GM18508 (cell line): ENCODE data around the gene CD300C.
"Not testable (repeated sequence)": the region's sequence is repeated elsewhere in the genome, so short reads cannot be mapped to it uniquely, and the experiment has no call there.

Experiments
- ATAC-seq: cut with Tn5 transposase; IDR thresholded peaks from one replicate; pipeline ENCODE4 v1.9.1; 2021; ENCODE audit warnings: moderate number of reproducible peaks; ENCODE audit not compliant: insufficient read depth, unreplicated experiment

The CD300C gene

GRCh38 chr17:74545843-74546230 is at the start of gene CD300C:
Gene CD300C (minus strand): TSS chr17:74546115. CDS start chr17:74545782, 333 bp downstream.
- ATAC-seq: no peak

GRCh38 chr17:74595037-74595750 is 49.3 kb upstream of the CD300C start:
- no peak for ATAC-seq

GRCh38 chr17:74592087-74592990 is 46.4 kb upstream of the CD300C start, which contains the start of gene CD300LD:
Gene CD300LD (minus strand): TSS chr17:74592283. CDS start chr17:74592202, 81 bp downstream.
- no peak for ATAC-seq

- no peak for ATAC-seq
Measured at GRCh38 chr17:74591503-74591902, 45.6 kb upstream of the CD300C start.

GRCh38 chr17:74585711-74586110 is 39.8 kb upstream of the CD300C start:
- no peak for ATAC-seq

GRCh38 chr17:74584292-74585060 is 38.6 kb upstream of the CD300C start:
- ATAC-seq: no peak

- no peak for ATAC-seq
Measured at GRCh38 chr17:74582633-74583032, 36.7 kb upstream of the CD300C start.

GRCh38 chr17:74579900-74580299 is 34.0 kb upstream of the CD300C start:
- ATAC-seq: no peak

GRCh38 chr17:74578979-74579378 is 33.1 kb upstream of the CD300C start:
- ATAC-seq: no peak

- ATAC-seq: no peak
Measured at GRCh38 chr17:74574489-74575142, 28.7 kb upstream of the CD300C start.

- not testable (repeated sequence) for ATAC-seq
Measured at GRCh38 chr17:74573635-74574034, 27.7 kb upstream of the CD300C start.

GRCh38 chr17:74573169-74573568 is 27.3 kb upstream of the CD300C start:
- ATAC-seq: no peak

- ATAC-seq: no peak
Measured at GRCh38 chr17:74571621-74572270, 25.8 kb upstream of the CD300C start.

GRCh38 chr17:74569020-74570003 is 23.4 kb upstream of the CD300C start:
- ATAC-seq: no peak

GRCh38 chr17:74568106-74568873 is 22.4 kb upstream of the CD300C start:
- ATAC-seq: no peak

GRCh38 chr17:74567397-74567796 is 21.5 kb upstream of the CD300C start, which contains the start of gene CD300H:
Gene CD300H (minus strand): TSS chr17:74567509.
- no peak for ATAC-seq

- no peak for ATAC-seq
Measured at GRCh38 chr17:74566132-74566753, 20.3 kb upstream of the CD300C start.
